ENCODE results near the gene CAPN7.
"Not testable (repeated sequence)": the region's sequence is repeated elsewhere in the genome, so short reads cannot be mapped to it uniquely, and the experiment has no call there.

Gene CAPN7

DNA sequence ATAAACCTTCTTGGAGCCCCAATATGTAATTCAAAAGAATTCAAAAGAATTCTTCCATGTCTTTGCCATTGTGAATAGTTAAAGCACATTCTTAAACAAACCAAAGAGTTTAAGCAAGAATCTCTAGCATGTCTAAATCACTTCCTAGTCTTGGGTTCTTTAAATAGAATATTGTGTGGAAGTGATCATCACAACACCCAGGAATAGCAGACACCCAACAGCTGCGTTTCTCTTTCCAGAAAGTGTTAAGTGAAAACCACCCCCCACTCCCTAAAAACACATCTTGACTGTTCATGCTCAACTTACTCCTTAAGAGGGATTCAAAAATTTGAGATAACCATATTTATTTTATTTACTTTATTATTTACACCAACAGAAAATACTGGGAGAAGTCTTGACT is 24.1 kb upstream of the CAPN7 start:
- DNase-seq = no peak
- Histone ChIP-seq H3K4me2 (ENCODE audit: insufficient read depth, low read length) (no peak overlapping the region), H3K27ac (ENCODE audit: low read length) (no peak overlapping the region), H3K36me3 (ENCODE audit: insufficient read depth, low read length) (no peaks in the 10 kb centered on the region), H3K4me3 (ENCODE audit: low read depth in 1 of 2, low read length in 2 of 2) (no peak overlapping the region), H4K20me1 (ENCODE audit: insufficient read depth, low read length) (no peaks in the 10 kb centered on the region), H3K27me3 (ENCODE audit: insufficient read depth, low read length, poor library complexity) (peaks cover 9% of the 10 kb centered on the region), H3K9ac (ENCODE audit: low read depth, low read length) (no peak overlapping the region), H3K9me3 (ENCODE audit: insufficient read depth, low read length, severe bottlenecking) (no peaks in the 10 kb centered on the region), H3K4me1 (ENCODE audit: insufficient read depth, low read length) (no peaks in the 10 kb centered on the region), H2AFZ (ENCODE audit: low read depth, low read length) (no peak overlapping the region), H3K79me2 (ENCODE audit: insufficient read depth, low read length) (no peaks in the 10 kb centered on the region)
- TF ChIP-seq, protein P1, sequence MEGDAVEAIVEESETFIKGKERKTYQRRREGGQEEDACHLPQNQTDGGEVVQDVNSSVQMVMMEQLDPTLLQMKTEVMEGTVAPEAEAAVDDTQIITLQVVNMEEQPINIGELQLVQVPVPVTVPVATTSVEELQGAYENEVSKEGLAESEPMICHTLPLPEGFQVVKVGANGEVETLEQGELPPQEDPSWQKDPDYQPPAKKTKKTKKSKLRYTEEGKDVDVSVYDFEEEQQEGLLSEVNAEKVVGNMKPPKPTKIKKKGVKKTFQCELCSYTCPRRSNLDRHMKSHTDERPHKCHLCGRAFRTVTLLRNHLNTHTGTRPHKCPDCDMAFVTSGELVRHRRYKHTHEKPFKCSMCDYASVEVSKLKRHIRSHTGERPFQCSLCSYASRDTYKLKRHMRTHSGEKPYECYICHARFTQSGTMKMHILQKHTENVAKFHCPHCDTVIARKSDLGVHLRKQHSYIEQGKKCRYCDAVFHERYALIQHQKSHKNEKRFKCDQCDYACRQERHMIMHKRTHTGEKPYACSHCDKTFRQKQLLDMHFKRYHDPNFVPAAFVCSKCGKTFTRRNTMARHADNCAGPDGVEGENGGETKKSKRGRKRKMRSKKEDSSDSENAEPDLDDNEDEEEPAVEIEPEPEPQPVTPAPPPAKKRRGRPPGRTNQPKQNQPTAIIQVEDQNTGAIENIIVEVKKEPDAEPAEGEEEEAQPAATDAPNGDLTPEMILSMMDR (IDR thresholded peaks at IDR 0.05; ENCODE audit: borderline replicate concordance, extremely low read depth, low read length, poor library complexity, severe bottlenecking) = no peak
- no peak for TF ChIP-seq EZH2 (IDR thresholded peaks at IDR 0.05; ENCODE audit: borderline replicate concordance, low read depth, low read length, severe bottlenecking)
- ATAC-seq (ENCODE audit: insufficient read depth, low read depth) = no peak

DNA sequence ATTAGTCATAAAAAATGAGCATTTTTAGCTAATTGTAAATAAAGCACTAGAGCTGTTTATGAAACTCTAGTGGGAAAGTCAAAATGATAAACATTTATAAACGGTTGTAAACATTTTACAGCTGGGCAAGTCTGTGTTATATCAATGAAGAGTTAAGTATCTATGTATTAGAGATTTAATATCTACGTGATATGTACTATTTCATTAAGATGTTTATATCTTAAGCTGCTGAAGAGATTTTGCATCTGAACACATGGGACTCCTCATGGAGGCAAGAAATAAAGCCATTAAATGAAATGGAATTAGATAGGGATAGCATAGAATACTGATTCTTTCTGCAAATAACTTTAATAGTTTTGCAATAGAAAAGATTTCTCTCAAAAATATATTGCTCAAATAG is 23.0 kb upstream of the CAPN7 start:
- Histone ChIP-seq H3K4me2 (ENCODE audit: insufficient read depth, low read length) (no peak overlapping the region), H2AFZ (ENCODE audit: low read depth, low read length) (no peak overlapping the region), H3K4me1 (ENCODE audit: insufficient read depth, low read length) (no peaks in the 10 kb centered on the region), H3K4me3 (ENCODE audit: low read depth in 1 of 2, low read length in 2 of 2) (no peak overlapping the region), H3K36me3 (ENCODE audit: insufficient read depth, low read length) (no peaks in the 10 kb centered on the region), H4K20me1 (ENCODE audit: insufficient read depth, low read length) (no peaks in the 10 kb centered on the region), H3K9ac (ENCODE audit: low read depth, low read length) (no peak overlapping the region), H3K9me3 (ENCODE audit: insufficient read depth, low read length, severe bottlenecking) (no peaks in the 10 kb centered on the region), H3K27ac (ENCODE audit: low read length) (no peak overlapping the region), H3K79me2 (ENCODE audit: insufficient read depth, low read length) (no peaks in the 10 kb centered on the region), H3K27me3 (ENCODE audit: insufficient read depth, low read length, poor library complexity) (peaks cover 9% of the 10 kb centered on the region)
- no peak for ATAC-seq (ENCODE audit: insufficient read depth, low read depth)
- TF ChIP-seq EZH2 (IDR thresholded peaks at IDR 0.05; ENCODE audit: borderline replicate concordance, low read depth, low read length, severe bottlenecking) = no peak
- TF ChIP-seq, protein P1 (IDR thresholded peaks at IDR 0.05; ENCODE audit: borderline replicate concordance, extremely low read depth, low read length, poor library complexity, severe bottlenecking) = no peak
- no peak for DNase-seq

DNA sequence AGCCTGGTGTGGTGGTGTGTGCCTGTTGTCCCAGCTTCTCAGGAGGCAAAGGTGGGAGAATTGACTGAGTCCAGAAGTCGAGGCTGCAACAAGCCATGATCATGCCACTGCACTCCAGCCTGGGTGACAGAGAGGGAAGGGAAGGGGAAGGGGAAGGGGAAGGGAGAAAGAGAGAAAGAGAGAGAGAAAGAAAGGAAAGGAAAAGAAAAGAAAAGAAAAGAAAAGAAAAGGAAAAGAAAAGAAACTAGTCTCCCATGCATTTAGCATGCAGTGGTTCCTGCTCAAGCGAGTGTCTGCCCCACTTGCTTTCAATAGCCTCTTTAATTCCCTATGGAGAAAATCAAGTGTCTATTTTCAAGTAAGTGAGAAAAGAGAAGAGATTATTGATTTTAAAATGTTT is 20.6 kb upstream of the CAPN7 start:
- Histone ChIP-seq H3K9ac (ENCODE audit: low read depth, low read length) (no peak overlapping the region), H3K27me3 (ENCODE audit: insufficient read depth, low read length, poor library complexity) (peaks cover 3% of the 10 kb centered on the region), H2AFZ (ENCODE audit: low read depth, low read length) (no peak overlapping the region), H3K4me3 (ENCODE audit: low read depth in 1 of 2, low read length in 2 of 2) (no peak overlapping the region), H3K36me3 (ENCODE audit: insufficient read depth, low read length) (no peaks in the 10 kb centered on the region), H3K4me2 (ENCODE audit: insufficient read depth, low read length) (no peak overlapping the region), H3K9me3 (ENCODE audit: insufficient read depth, low read length, severe bottlenecking) (no peaks in the 10 kb centered on the region), H4K20me1 (ENCODE audit: insufficient read depth, low read length) (no peaks in the 10 kb centered on the region), H3K4me1 (ENCODE audit: insufficient read depth, low read length) (no peaks in the 10 kb centered on the region), H3K27ac (ENCODE audit: low read length) (no peak overlapping the region), H3K79me2 (ENCODE audit: insufficient read depth, low read length) (no peaks in the 10 kb centered on the region)
- no peak for DNase-seq
- TF ChIP-seq, protein P1 (IDR thresholded peaks at IDR 0.05; ENCODE audit: borderline replicate concordance, extremely low read depth, low read length, poor library complexity, severe bottlenecking) = no peak
- no peak for TF ChIP-seq EZH2 (IDR thresholded peaks at IDR 0.05; ENCODE audit: borderline replicate concordance, low read depth, low read length, severe bottlenecking)
- no peak for ATAC-seq (ENCODE audit: insufficient read depth, low read depth)

DNA sequence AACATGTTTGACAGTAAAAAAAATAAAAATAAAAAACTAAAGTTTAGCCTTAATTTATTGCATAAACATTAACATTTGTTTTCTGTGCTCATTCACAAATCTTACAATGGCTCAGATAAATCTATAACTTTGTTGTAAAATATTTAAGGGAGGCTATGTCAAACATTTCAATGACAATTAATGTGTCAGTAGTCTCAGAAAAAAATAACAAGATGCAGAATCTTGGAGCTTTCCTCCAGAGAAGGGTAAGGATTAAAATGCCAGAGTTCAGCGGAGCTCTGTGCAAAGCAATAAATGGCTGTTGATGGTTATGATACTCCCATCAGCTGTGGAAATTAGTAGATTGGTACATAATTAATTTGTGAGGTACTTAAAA is 20.0 kb upstream of the CAPN7 start:
- H3K9ac ChIP-seq (ENCODE audit: low read depth, low read length) = no peak overlapping the region
- no peaks in the 10 kb centered on the region for H4K20me1 ChIP-seq (ENCODE audit: insufficient read depth, low read length)
- H3K4me3 ChIP-seq (ENCODE audit: low read depth in 1 of 2, low read length in 2 of 2) = no peak overlapping the region
- no peak overlapping the region for H2AFZ ChIP-seq (ENCODE audit: low read depth, low read length)
- TF ChIP-seq, protein P1 (IDR thresholded peaks at IDR 0.05; ENCODE audit: borderline replicate concordance, extremely low read depth, low read length, poor library complexity, severe bottlenecking) = no peak
- TF ChIP-seq EZH2 (IDR thresholded peaks at IDR 0.05; ENCODE audit: borderline replicate concordance, low read depth, low read length, severe bottlenecking) = no peak
- DNase-seq = no peak
- H3K27me3 ChIP-seq (ENCODE audit: insufficient read depth, low read length, poor library complexity) = peaks cover 3% of the 10 kb centered on the region
- H3K36me3 ChIP-seq (ENCODE audit: insufficient read depth, low read length) = no peaks in the 10 kb centered on the region
- no peaks in the 10 kb centered on the region for H3K4me1 ChIP-seq (ENCODE audit: insufficient read depth, low read length)
- H3K9me3 ChIP-seq (ENCODE audit: insufficient read depth, low read length, severe bottlenecking) = no peaks in the 10 kb centered on the region
- no peak for ATAC-seq (ENCODE audit: insufficient read depth, low read depth)
- no peaks in the 10 kb centered on the region for H3K79me2 ChIP-seq (ENCODE audit: insufficient read depth, low read length)
- no peak overlapping the region for H3K4me2 ChIP-seq (ENCODE audit: insufficient read depth, low read length)
- no peak overlapping the region for H3K27ac ChIP-seq (ENCODE audit: low read length)

DNA sequence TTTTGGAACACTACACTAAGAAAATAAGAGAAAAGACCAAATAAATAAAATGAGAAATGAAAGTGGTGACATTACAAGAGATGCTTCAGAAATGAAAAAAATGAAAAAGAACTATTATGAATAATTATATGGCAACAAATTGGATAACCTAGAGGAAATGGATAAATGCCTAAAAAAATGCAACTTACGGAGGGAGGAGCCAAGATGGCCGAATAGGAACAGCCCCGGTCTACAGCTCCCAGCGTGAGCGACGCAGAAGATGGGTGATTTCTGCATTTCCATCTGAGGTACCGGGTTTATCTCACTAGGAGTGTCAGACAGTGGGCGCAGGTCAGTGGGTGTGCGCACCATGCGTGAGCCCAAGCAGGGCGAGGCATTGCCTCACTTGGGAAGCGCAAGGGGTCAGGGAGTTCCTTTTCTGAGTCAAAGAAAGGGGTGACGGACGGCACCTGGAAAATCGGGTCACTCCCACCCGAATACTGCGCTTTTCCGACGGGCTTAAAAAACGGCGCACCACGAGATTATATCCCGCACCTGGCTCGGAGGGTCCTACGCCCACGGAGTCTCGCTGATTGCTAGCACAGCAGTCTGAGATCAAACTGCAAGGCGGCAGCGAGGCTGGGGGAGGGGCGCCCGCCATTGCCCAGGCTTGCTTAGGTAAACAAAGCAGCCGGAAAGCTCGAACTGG is 19.4 kb upstream of the CAPN7 start:
- not testable (repeated sequence) for H3K9me3 ChIP-seq (ENCODE audit: insufficient read depth, low read length, severe bottlenecking); H4K20me1 ChIP-seq (ENCODE audit: insufficient read depth, low read length); H3K27ac ChIP-seq (ENCODE audit: low read length); H3K4me3 ChIP-seq (ENCODE audit: low read depth in 1 of 2, low read length in 2 of 2); DNase-seq; H3K36me3 ChIP-seq (ENCODE audit: insufficient read depth, low read length); ATAC-seq (ENCODE audit: insufficient read depth, low read depth); H2AFZ ChIP-seq (ENCODE audit: low read depth, low read length); H3K4me1 ChIP-seq (ENCODE audit: insufficient read depth, low read length); H3K9ac ChIP-seq (ENCODE audit: low read depth, low read length); H3K27me3 ChIP-seq (ENCODE audit: insufficient read depth, low read length, poor library complexity); H3K79me2 ChIP-seq (ENCODE audit: insufficient read depth, low read length); H3K4me2 ChIP-seq (ENCODE audit: insufficient read depth, low read length)

Data from DND-41 (cell line).